Endodermal cell (in vitro differentiated cells): Measurements from ENCODE around the gene LPP. TPM values are rescaled to one million over a fixed set of nuclear protein-coding genes. Genes with fewer than 3 reads are reported as not detected.

Experiments used
- DNase-seq: peaks from one replicate; pipeline ENCODE4 v3.0.0-alpha.2; 2017
- H3K27ac ChIP-seq: 2 replicates; pipeline ENCODE4 v1.5.1; 2013; ENCODE audit warnings: mild to moderate bottlenecking, low read depth, low read length, moderate library complexity
- H3K27me3 ChIP-seq: 2 replicates; pipeline ENCODE4 v1.6.1; 2013; ENCODE audit warnings: mild to moderate bottlenecking, low read length, moderate library complexity; ENCODE audit not compliant: insufficient read depth, control insufficient read depth, poor library complexity, severe bottlenecking
- H3K36me3 ChIP-seq: 2 replicates; pipeline ENCODE4 v1.7.0; 2013; ENCODE audit warnings: mild to moderate bottlenecking, low read length, moderate library complexity; ENCODE audit not compliant: control insufficient read depth, insufficient read depth
- H3K4me1 ChIP-seq: one replicate; pipeline ENCODE4 v1.7.0; 2013; ENCODE audit warnings: low read length; ENCODE audit not compliant: control insufficient read depth, insufficient read depth
- H3K4me3 ChIP-seq: 2 replicates; pipeline ENCODE4 v1.5.1; 2013; ENCODE audit warnings: mild to moderate bottlenecking, low read length, moderate library complexity
- H3K9ac ChIP-seq: 2 replicates; pipeline ENCODE4 v1.6.1; 2013; ENCODE audit warnings: mild to moderate bottlenecking, low read length, moderate library complexity; ENCODE audit not compliant: poor library complexity, severe bottlenecking; ENCODE audit errors: extremely low read depth
- H3K9me3 ChIP-seq: 2 replicates; pipeline ENCODE4 v1.6.1; 2013; ENCODE audit warnings: mild to moderate bottlenecking, low read length, moderate library complexity; ENCODE audit not compliant: control insufficient read depth
- H3K27ac Mint-ChIP-seq: 2 replicates; pipeline ENCODE4 v1.8.0; 2020; ENCODE audit warnings: mixed read lengths
- H3K27me3 Mint-ChIP-seq: 2 replicates; pipeline ENCODE4 v1.8.0; 2021; ENCODE audit warnings: mild to moderate bottlenecking, mixed read lengths; ENCODE audit not compliant: insufficient read depth
- H3K36me3 Mint-ChIP-seq: 2 replicates; pipeline ENCODE4 v1.8.0; 2020; ENCODE audit warnings: low read depth, mixed read lengths
- H3K4me1 Mint-ChIP-seq: 2 replicates; pipeline ENCODE4 v1.8.0; 2020; ENCODE audit warnings: mixed read lengths
- H3K4me3 Mint-ChIP-seq: 2 replicates; pipeline ENCODE4 v1.8.0; 2020; ENCODE audit warnings: mild to moderate bottlenecking, moderate library complexity, mixed read lengths
- H3K9me3 Mint-ChIP-seq: 2 replicates; pipeline ENCODE4 v1.8.0; 2020; ENCODE audit warnings: mild to moderate bottlenecking, mixed read lengths
- WGBS, 2 experiments: methylation state at CpG; one replicate each; pipeline versions ENCODE4 v1.1.5 to v1.1.7; 2013; ENCODE audit warnings: missing lambda C conversion rate in 2 of 2, mixed read lengths in 1 of 2; ENCODE audit not compliant: insufficient coverage in 1 of 2, insufficient read length in 1 of 2; 5-methylcytosine and 5-hydroxymethylcytosine counted together
- total RNA-seq, 2 donors: library from RNA; stranded (reverse); fragmentation: NEBNext Ultra II Directional in 1 of 2; extraction: Animal tissue kit (Norgen Biotek cat#: 25700) in 1 of 2; gene quantifications; 2 replicates in 1 of 2; 3 replicates in 1 of 2; pipeline ENCODE4 v1.2.1, GENCODE V29; 2021
- TF ChIP-seq, protein P1 (sequence below): fragments of 200-600 bp; sonication (generic); conservative IDR thresholded peaks from 2 replicates; pipeline ENCODE4 v1.5.0; 2021; ENCODE audit warnings: antibody characterized with exemption, mild to moderate bottlenecking

The LPP gene
- total RNA-seq, 2 donors from 2014 or later = 78.0 to 105 TPM

- no peaks in the 10 kb centered on the region for H3K9me3 Mint-ChIP-seq
- Histone ChIP-seq H3K27ac (no peak overlapping the region), H3K4me3 (peak overlapping the region; percentile 76), H3K9ac (no peak overlapping the region), H3K27me3 (no peaks in the 10 kb centered on the region), H3K9me3 (no peaks in the 10 kb centered on the region), H3K4me1 (peaks cover 5% of the 10 kb centered on the region), H3K36me3 (peaks cover 40% of the 10 kb centered on the region)
- TF ChIP-seq, protein P1, sequence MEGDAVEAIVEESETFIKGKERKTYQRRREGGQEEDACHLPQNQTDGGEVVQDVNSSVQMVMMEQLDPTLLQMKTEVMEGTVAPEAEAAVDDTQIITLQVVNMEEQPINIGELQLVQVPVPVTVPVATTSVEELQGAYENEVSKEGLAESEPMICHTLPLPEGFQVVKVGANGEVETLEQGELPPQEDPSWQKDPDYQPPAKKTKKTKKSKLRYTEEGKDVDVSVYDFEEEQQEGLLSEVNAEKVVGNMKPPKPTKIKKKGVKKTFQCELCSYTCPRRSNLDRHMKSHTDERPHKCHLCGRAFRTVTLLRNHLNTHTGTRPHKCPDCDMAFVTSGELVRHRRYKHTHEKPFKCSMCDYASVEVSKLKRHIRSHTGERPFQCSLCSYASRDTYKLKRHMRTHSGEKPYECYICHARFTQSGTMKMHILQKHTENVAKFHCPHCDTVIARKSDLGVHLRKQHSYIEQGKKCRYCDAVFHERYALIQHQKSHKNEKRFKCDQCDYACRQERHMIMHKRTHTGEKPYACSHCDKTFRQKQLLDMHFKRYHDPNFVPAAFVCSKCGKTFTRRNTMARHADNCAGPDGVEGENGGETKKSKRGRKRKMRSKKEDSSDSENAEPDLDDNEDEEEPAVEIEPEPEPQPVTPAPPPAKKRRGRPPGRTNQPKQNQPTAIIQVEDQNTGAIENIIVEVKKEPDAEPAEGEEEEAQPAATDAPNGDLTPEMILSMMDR = no peak
- DNase-seq = peak; percentile 80
- H3K27me3 Mint-ChIP-seq = no peaks in the 10 kb centered on the region
- H3K27ac Mint-ChIP-seq = peak overlapping the region; percentile 87
- WGBS, 2 experiments = 67 to 75% methylated on average over 3 to 9 of the region's 9 CpGs
- peaks cover 4% of the 10 kb centered on the region for H3K36me3 Mint-ChIP-seq
- peaks cover 36% of the 10 kb centered on the region for H3K4me1 Mint-ChIP-seq
- peak overlapping the region; percentile 20 for H3K4me3 Mint-ChIP-seq
Observed at GRCh38 chr3:188212308-188212969, 58.5 kb downstream of the LPP start.

DNA sequence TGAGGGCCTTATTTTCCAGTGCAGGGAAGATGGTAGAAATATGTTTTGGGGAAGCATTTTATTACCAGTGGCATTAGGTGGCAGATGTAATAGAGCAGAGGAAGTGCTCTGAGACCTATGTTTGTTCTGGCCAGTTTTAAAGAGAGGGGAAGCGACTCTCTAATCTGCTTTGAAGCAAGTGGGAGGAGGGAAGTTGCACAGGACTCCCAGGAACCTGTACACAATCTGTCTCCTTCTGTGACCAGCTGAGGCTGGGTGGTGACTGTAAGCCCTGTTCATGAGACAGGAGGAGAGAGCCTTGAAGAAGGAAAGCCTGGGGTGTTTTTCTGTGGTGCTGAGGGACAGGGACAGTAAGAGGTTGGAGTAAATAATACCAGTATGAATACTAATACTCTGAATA is 60.5 kb downstream of the LPP start:
- H3K36me3 ChIP-seq = peaks cover 44% of the 10 kb centered on the region
- peak overlapping the region; percentile 18 for H3K4me3 ChIP-seq
- H3K9me3 ChIP-seq = no peaks in the 10 kb centered on the region
- no peak overlapping the region for H3K4me3 Mint-ChIP-seq
- WGBS, 2 experiments = 97 to 100% methylated on average over 1 of the region's 1 CpG
- H3K4me1 ChIP-seq = peaks cover 5% of the 10 kb centered on the region
- no peak overlapping the region for H3K27ac Mint-ChIP-seq
- H3K27ac ChIP-seq = no peak overlapping the region
- no peak for DNase-seq
- peaks cover 36% of the 10 kb centered on the region for H3K4me1 Mint-ChIP-seq
- TF ChIP-seq, protein P1 = no peak
- H3K27me3 ChIP-seq = no peaks in the 10 kb centered on the region
- H3K36me3 Mint-ChIP-seq = peaks cover 4% of the 10 kb centered on the region
- no peaks in the 10 kb centered on the region for H3K9me3 Mint-ChIP-seq
- no peaks in the 10 kb centered on the region for H3K27me3 Mint-ChIP-seq
- no peak overlapping the region for H3K9ac ChIP-seq

GRCh38 chr3:188215129-188215528 is 61.2 kb downstream of the LPP start:
- no peak for DNase-seq
- WGBS, 2 experiments = 98% methylated on average over 2 of the region's 2 CpGs; no CpG with 5 or more reads in 1 of the 2 experiments
- no peaks in the 10 kb centered on the region for H3K27me3 Mint-ChIP-seq
- no peaks in the 10 kb centered on the region for H3K9me3 Mint-ChIP-seq
- H3K4me1 Mint-ChIP-seq = peaks cover 36% of the 10 kb centered on the region
- Histone ChIP-seq H3K36me3 (peaks cover 45% of the 10 kb centered on the region), H3K27ac (no peak overlapping the region), H3K9ac (no peak overlapping the region), H3K4me3 (no peak overlapping the region), H3K9me3 (no peaks in the 10 kb centered on the region), H3K4me1 (peaks cover 5% of the 10 kb centered on the region), H3K27me3 (no peaks in the 10 kb centered on the region)
- H3K36me3 Mint-ChIP-seq = peaks cover 4% of the 10 kb centered on the region
- TF ChIP-seq, protein P1 = no peak
- H3K27ac Mint-ChIP-seq = no peak overlapping the region
- no peak overlapping the region for H3K4me3 Mint-ChIP-seq
